H1 (cell line): ENCODE measurements around the gene POLDIP2. TPM values are rescaled to one million over a fixed set of nuclear protein-coding genes. Genes with fewer than 3 reads are reported as not detected.

Source experiments
- JUND ChIP-seq: IDR thresholded peaks from 2 replicates; pipeline ENCODE4 v1.6.1; 2011; ENCODE audit warnings: mild to moderate bottlenecking, improper control_type of control experiment, low read length
- RAD21 ChIP-seq, 2 experiments: IDR thresholded peaks in 1 of 2; conservative IDR thresholded peaks in 1 of 2; 2 replicates each; pipeline ENCODE4 v1.6.1; 2011; ENCODE audit warnings: low read depth in 2 of 2, low read length in 2 of 2, improper control_type of control experiment in 1 of 2, inconsistent platforms in 1 of 2, mild to moderate bottlenecking in 1 of 2, moderate library complexity in 1 of 2
- SAP30 ChIP-seq: fragments of 300-600 bp; sonication (generic); IDR thresholded peaks from 2 replicates; pipeline ENCODE4 v1.7.1; 2012; ENCODE audit warnings: low read length, moderate library complexity, mild to moderate bottlenecking, inconsistent platforms; ENCODE audit not compliant: insufficient read depth, insufficient replicate concordance
- TBP ChIP-seq: IDR thresholded peaks from 2 replicates; pipeline ENCODE4 v1.6.1; 2011; ENCODE audit warnings: low read depth, low read length, improper control_type of control experiment
- polyA plus RNA-seq, 7 experiments: library from polyadenylated mRNA; depleted of rRNA in 3 of 7; stranded (reverse) in 5 of 7; unstranded in 2 of 7; fragments of >200 nt in 5 of 7; fragments of 200-250 nt in 2 of 7; gene quantifications; 1 replicate in 5 of 7; 2 replicates in 1 of 7; 4 replicates in 1 of 7; pipeline versions ENCODE4 v1.2.1 to v1.2.3, GENCODE V29; 2011 to 2013; ENCODE audit warnings: missing spikeins in 2 of 7, mixed read lengths in 2 of 7
- total RNA-seq: library from RNA; stranded (reverse); fragmentation: NEBNext Ultra II Directional; extraction: Animal tissue kit (Norgen Biotek cat#: 25700); gene quantifications from 2 replicates; pipeline ENCODE4 v1.2.1, GENCODE V29; 2021
- TF ChIP-seq, protein P1 (sequence below): IDR thresholded peaks from 2 replicates; pipeline ENCODE4 v1.6.1; 2012; ENCODE audit warnings: inconsistent platforms
- TF ChIP-seq, protein P2 (sequence below): IDR thresholded peaks from 2 replicates; pipeline ENCODE4 v1.6.1; 2011; ENCODE audit warnings: low read length, improper control_type of control experiment

Gene POLDIP2
- total and polyA plus RNA-seq, 2 of the 8 experiments (the other 6 are each of a cell fraction or from before 2014, with no cell fraction given): 74.0 to 76.1 TPM

DNA sequence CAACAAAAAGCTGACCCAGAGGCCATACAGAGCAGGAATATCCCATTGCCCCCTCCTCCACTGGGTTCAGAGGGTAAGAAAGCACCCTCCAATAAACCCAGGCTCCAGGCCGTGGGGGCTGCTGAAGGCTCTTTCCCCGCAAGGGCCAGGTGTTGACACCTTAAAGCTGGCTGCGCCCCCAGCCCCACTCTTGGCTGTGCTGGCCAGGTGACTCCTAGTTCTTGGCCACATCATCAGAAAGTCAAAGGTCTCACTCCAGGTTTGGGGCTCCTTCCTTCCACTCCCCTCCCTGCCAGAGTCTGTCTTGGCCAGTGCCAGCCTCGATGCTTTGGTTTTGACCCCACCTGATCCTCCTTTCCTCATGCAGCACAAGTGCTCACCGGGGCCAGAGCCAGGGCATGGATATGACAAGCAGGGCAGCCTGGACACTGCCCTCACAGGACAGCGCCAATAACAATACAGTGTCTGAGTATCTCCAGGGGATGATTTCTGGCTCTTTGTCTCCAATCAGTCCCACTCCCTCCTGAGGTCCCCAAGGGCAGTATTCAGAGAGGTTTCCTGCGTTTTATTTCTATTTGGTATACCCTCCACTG lies 40.5 kb upstream of the POLDIP2 start (continued):
- TF ChIP-seq RAD21 (IDR thresholded peaks at IDR 0.05 in 1 of 2, conservative IDR thresholded peaks at IDR 0.05 in 1 of 2; ENCODE audit: low read depth in 2 of 2, low read length in 2 of 2) (no peak), JUND (no peak), SAP30 (no peak), TBP (no peak)
- TF ChIP-seq, protein P1, sequence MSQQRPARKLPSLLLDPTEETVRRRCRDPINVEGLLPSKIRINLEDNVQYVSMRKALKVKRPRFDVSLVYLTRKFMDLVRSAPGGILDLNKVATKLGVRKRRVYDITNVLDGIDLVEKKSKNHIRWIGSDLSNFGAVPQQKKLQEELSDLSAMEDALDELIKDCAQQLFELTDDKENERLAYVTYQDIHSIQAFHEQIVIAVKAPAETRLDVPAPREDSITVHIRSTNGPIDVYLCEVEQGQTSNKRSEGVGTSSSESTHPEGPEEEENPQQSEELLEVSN: no peak
- TF ChIP-seq, protein P2, sequence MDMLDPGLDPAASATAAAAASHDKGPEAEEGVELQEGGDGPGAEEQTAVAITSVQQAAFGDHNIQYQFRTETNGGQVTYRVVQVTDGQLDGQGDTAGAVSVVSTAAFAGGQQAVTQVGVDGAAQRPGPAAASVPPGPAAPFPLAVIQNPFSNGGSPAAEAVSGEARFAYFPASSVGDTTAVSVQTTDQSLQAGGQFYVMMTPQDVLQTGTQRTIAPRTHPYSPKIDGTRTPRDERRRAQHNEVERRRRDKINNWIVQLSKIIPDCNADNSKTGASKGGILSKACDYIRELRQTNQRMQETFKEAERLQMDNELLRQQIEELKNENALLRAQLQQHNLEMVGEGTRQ: no peak
